Esophagus muscularis mucosa (tissue), 4 donors: Measurements from ENCODE around the gene PKD2L2.

Source experiments
- CTCF ChIP-seq, 3 experiments: fragments of 200-600 bp in 2 of 3; fragments of 450-650 bp in 1 of 3; sonication (generic) in 2 of 3; IDR thresholded peaks; one replicate each; pipeline ENCODE4 v1.5.1; 2017 to 2019; ENCODE audit warnings: antibody characterized with exemption in 3 of 3, mild to moderate bottlenecking in 2 of 3, moderate library complexity in 1 of 3
- EP300 ChIP-seq: sonication (generic); formaldehyde crosslinking; IDR thresholded peaks from one replicate; pipeline ENCODE4 v1.6.1; 2017; ENCODE audit warnings: antibody characterized with exemption
- POLR2A ChIP-seq: fragments of 450-650 bp; IDR thresholded peaks from one replicate; pipeline ENCODE4 v1.6.1; 2017; ENCODE audit warnings: antibody characterized with exemption, moderate library complexity, mild to moderate bottlenecking, low read depth
- POLR2AphosphoS5 ChIP-seq, 2 donors: sonication (generic); formaldehyde crosslinking; IDR thresholded peaks; one replicate each; pipeline ENCODE4 v1.6.1; 2017; ENCODE audit warnings: antibody characterized with exemption in 2 of 2

GRCh38 chr5:137901011-137901817 is 12.0 kb downstream of the PKD2L2 start:
- TF ChIP-seq CTCF (IDR thresholded peaks at IDR 0.05): no peak
- no peak for TF ChIP-seq POLR2AphosphoS5 (IDR thresholded peaks at IDR 0.05)
- no peak for TF ChIP-seq POLR2A
- no peak for TF ChIP-seq EP300
